ENCODE results near the gene GPSM3. TPM values are rescaled to one million over a fixed set of nuclear protein-coding genes. Genes with fewer than 3 reads are reported as not detected.

GPSM3 gene
- total RNA-seq, 5 donors from 2014 or later (not counting 1 experiment from before 2014, with no cell fraction given) = 267 to 311 (median 274) TPM

- H3K9me3 Mint-ChIP-seq = no peaks in the 10 kb centered on the region
- no peaks in the 10 kb centered on the region for H3K9me3 ChIP-seq
- H3K27me3 Mint-ChIP-seq = no peaks in the 10 kb centered on the region
- H3K36me3 ChIP-seq (ENCODE audit: control insufficient read depth in 2 of 2, extremely low read depth in 1 of 2, insufficient read depth in 1 of 2, low read length in 1 of 2) = no peaks in the 10 kb centered on the region
- no peak overlapping the region for H3K4me3 ChIP-seq (ENCODE audit: control insufficient read depth in 1 of 2, extremely low read depth in 1 of 2, low read length in 1 of 2)
- H3K27me3 ChIP-seq (replicated peaks in 1 of 2; ENCODE audit: control insufficient read depth in 2 of 2, extremely low read depth in 1 of 2, insufficient read depth in 2 of 2, low read length in 1 of 2) = peaks cover 0 to 3% of the 10 kb centered on the region in 2 experiments
- POLR2A ChIA-PET = no interaction called here
- no peak for ATAC-seq (replicated peaks in 1 of 4)
- no peaks in the 10 kb centered on the region for H3K4me1 Mint-ChIP-seq
- no CpG with 5 or more reads among the region's 1 CpG for WGBS (ENCODE audit: insufficient coverage)
- no peak overlapping the region for H3K27ac Mint-ChIP-seq
- no peak for DNase-seq
- CTCF ChIA-PET = interaction anchor here in 1 of 2 donors (0.7 kb wide), 1 partner anchor 1469 kb away, joined by 3 read pairs; no protein-coding TSS in a partner anchor
- H3K27ac ChIP-seq (ENCODE audit: low read length) = no peak overlapping the region
- H3K36me3 Mint-ChIP-seq = no peaks in the 10 kb centered on the region
- H3K4me3 Mint-ChIP-seq = no peak overlapping the region
- no peaks in the 10 kb centered on the region for H3K4me1 ChIP-seq (ENCODE audit: control insufficient read depth in 1 of 2, extremely low read depth in 1 of 2, insufficient read depth in 2 of 2, low read length in 2 of 2)
Measured at GRCh38 chr6:32208996-32209395, 16.6 kb upstream of the GPSM3 start.

GRCh38 chr6:32204268-32204715, 11.8 kb upstream of the GPSM3 start:
- H3K27me3 Mint-ChIP-seq = peaks cover 0 to 2% of the 10 kb centered on the region in 2 donors
- H3K27me3 ChIP-seq (replicated peaks in 1 of 2; ENCODE audit: control insufficient read depth in 2 of 2, extremely low read depth in 1 of 2, insufficient read depth in 2 of 2, low read length in 1 of 2) = peaks cover 0 to 27% of the 10 kb centered on the region in 2 experiments
- H3K4me1 Mint-ChIP-seq = no peaks in the 10 kb centered on the region
- no peak overlapping the region for H3K4me3 ChIP-seq (ENCODE audit: control insufficient read depth in 1 of 2, extremely low read depth in 1 of 2, low read length in 1 of 2)
- no peak for DNase-seq
- no peaks in the 10 kb centered on the region for H3K9me3 Mint-ChIP-seq
- no peaks in the 10 kb centered on the region for H3K9me3 ChIP-seq
- no peaks in the 10 kb centered on the region for H3K36me3 ChIP-seq (ENCODE audit: control insufficient read depth in 2 of 2, extremely low read depth in 1 of 2, insufficient read depth in 1 of 2, low read length in 1 of 2)
- WGBS (ENCODE audit: insufficient coverage) = 90% methylated on average over 2 of the region's 3 CpGs
- no peaks in the 10 kb centered on the region for H3K36me3 Mint-ChIP-seq
- no peak overlapping the region for H3K4me3 Mint-ChIP-seq
- ChIA-PET POLR2A (no interaction called here), CTCF (no interaction called here)
- H3K27ac Mint-ChIP-seq = no peak overlapping the region
- ATAC-seq (replicated peaks in 1 of 4) = no peak
- H3K4me1 ChIP-seq (ENCODE audit: control insufficient read depth in 1 of 2, extremely low read depth in 1 of 2, insufficient read depth in 2 of 2, low read length in 2 of 2) = no peaks in the 10 kb centered on the region
- H3K27ac ChIP-seq (ENCODE audit: low read length) = no peak overlapping the region

- no peak overlapping the region for H3K4me3 Mint-ChIP-seq
Measured at GRCh38 chr6:32203426-32204267, 11.2 kb upstream of the GPSM3 start.

GRCh38 chr6:32202186-32202585, 9.7 kb upstream of the GPSM3 start:
- Mint-ChIP-seq H3K27me3 (peaks cover 0 to 2% of the 10 kb centered on the region in 2 donors), H3K4me1 (no peaks in the 10 kb centered on the region), H3K36me3 (no peaks in the 10 kb centered on the region), H3K4me3 (no peak overlapping the region), H3K9me3 (no peaks in the 10 kb centered on the region), H3K27ac (no peak overlapping the region)
- no peaks in the 10 kb centered on the region for H3K9me3 ChIP-seq
- no peak overlapping the region for H3K4me3 ChIP-seq (ENCODE audit: control insufficient read depth in 1 of 2, extremely low read depth in 1 of 2, low read length in 1 of 2)
- H3K36me3 ChIP-seq (ENCODE audit: control insufficient read depth in 2 of 2, extremely low read depth in 1 of 2, insufficient read depth in 1 of 2, low read length in 1 of 2) = no peaks in the 10 kb centered on the region
- ChIA-PET POLR2A (no interaction called here), CTCF (no interaction called here)
- DNase-seq = no peak
- no peak for ATAC-seq (replicated peaks in 1 of 4)
- H3K4me1 ChIP-seq (ENCODE audit: control insufficient read depth in 1 of 2, extremely low read depth in 1 of 2, insufficient read depth in 2 of 2, low read length in 2 of 2) = peaks cover 0 to 3% of the 10 kb centered on the region in 2 experiments
- 59% methylated on average over 6 of the region's 9 CpGs for WGBS (ENCODE audit: insufficient coverage)
- H3K27ac ChIP-seq (ENCODE audit: low read length) = no peak overlapping the region
- peaks cover 0 to 31% of the 10 kb centered on the region in 2 experiments for H3K27me3 ChIP-seq (replicated peaks in 1 of 2; ENCODE audit: control insufficient read depth in 2 of 2, extremely low read depth in 1 of 2, insufficient read depth in 2 of 2, low read length in 1 of 2)

More at GRCh38 chr6:32203426-32204267, 11.2 kb upstream of the GPSM3 start:
- POLR2A ChIA-PET = no interaction called here
- Histone ChIP-seq H3K36me3 (ENCODE audit: control insufficient read depth in 2 of 2, extremely low read depth in 1 of 2, insufficient read depth in 1 of 2, low read length in 1 of 2) (no peaks in the 10 kb centered on the region), H3K27ac (ENCODE audit: low read length) (no peak overlapping the region), H3K4me3 (ENCODE audit: control insufficient read depth in 1 of 2, extremely low read depth in 1 of 2, low read length in 1 of 2) (no peak overlapping the region), H3K9me3 (no peaks in the 10 kb centered on the region), H3K4me1 (ENCODE audit: control insufficient read depth in 1 of 2, extremely low read depth in 1 of 2, insufficient read depth in 2 of 2, low read length in 2 of 2) (no peaks in the 10 kb centered on the region), H3K27me3 (replicated peaks in 1 of 2; ENCODE audit: control insufficient read depth in 2 of 2, extremely low read depth in 1 of 2, insufficient read depth in 2 of 2, low read length in 1 of 2) (peaks cover 0 to 31% of the 10 kb centered on the region in 2 experiments)
- ATAC-seq (replicated peaks in 1 of 4) (no peak), DNase-seq (no peak)
- 86% methylated on average over 9 of the region's 9 CpGs for WGBS (ENCODE audit: insufficient coverage)
- Mint-ChIP-seq H3K27me3 (peaks cover 0 to 2% of the 10 kb centered on the region in 2 donors), H3K4me1 (no peaks in the 10 kb centered on the region), H3K27ac (no peak overlapping the region), H3K36me3 (no peaks in the 10 kb centered on the region), H3K9me3 (no peaks in the 10 kb centered on the region)
- CTCF ChIA-PET = no interaction called here

GRCh38 chr6:32200711-32201475, 8.4 kb upstream of the GPSM3 start:
- H3K4me1 Mint-ChIP-seq = peaks cover 5 to 6% (median 6%) of the 10 kb centered on the region in 3 donors
- no peaks in the 10 kb centered on the region for H3K36me3 Mint-ChIP-seq
- no peak overlapping the region for H3K27ac Mint-ChIP-seq
- Histone ChIP-seq H3K4me3 (ENCODE audit: control insufficient read depth in 1 of 2, extremely low read depth in 1 of 2, low read length in 1 of 2) (no peak overlapping the region), H3K27me3 (replicated peaks in 1 of 2; ENCODE audit: control insufficient read depth in 2 of 2, extremely low read depth in 1 of 2, insufficient read depth in 2 of 2, low read length in 1 of 2) (peaks cover 0 to 31% of the 10 kb centered on the region in 2 experiments), H3K9me3 (no peaks in the 10 kb centered on the region), H3K27ac (ENCODE audit: low read length) (no peak overlapping the region), H3K4me1 (ENCODE audit: control insufficient read depth in 1 of 2, extremely low read depth in 1 of 2, insufficient read depth in 2 of 2, low read length in 2 of 2) (peaks cover 5 to 14% of the 10 kb centered on the region in 2 experiments), H3K36me3 (ENCODE audit: control insufficient read depth in 2 of 2, extremely low read depth in 1 of 2, insufficient read depth in 1 of 2, low read length in 1 of 2) (no peaks in the 10 kb centered on the region)
- no peak overlapping the region for H3K4me3 Mint-ChIP-seq
- peaks cover 0 to 2% of the 10 kb centered on the region in 2 donors for H3K27me3 Mint-ChIP-seq
- DNase-seq = no peak
- 80% methylated on average over 12 of the region's 13 CpGs for WGBS (ENCODE audit: insufficient coverage)
- ChIA-PET CTCF (no interaction called here), POLR2A (no interaction called here)
- no peaks in the 10 kb centered on the region for H3K9me3 Mint-ChIP-seq
- ATAC-seq (replicated peaks in 1 of 4) = no peak

- H3K9me3 ChIP-seq = no peaks in the 10 kb centered on the region
- Mint-ChIP-seq H3K36me3 (no peaks in the 10 kb centered on the region), H3K27me3 (peaks cover 0 to 2% of the 10 kb centered on the region in 2 donors), H3K4me1 (peaks cover 21 to 23% (median 22%) of the 10 kb centered on the region in 3 donors), H3K27ac (no peak overlapping the region), H3K4me3 (no peak overlapping the region), H3K9me3 (no peaks in the 10 kb centered on the region)
- no peak overlapping the region for H3K4me3 ChIP-seq (ENCODE audit: control insufficient read depth in 1 of 2, extremely low read depth in 1 of 2, low read length in 1 of 2)
- H3K27ac ChIP-seq (ENCODE audit: low read length) = no peak overlapping the region
- H3K36me3 ChIP-seq (ENCODE audit: control insufficient read depth in 2 of 2, extremely low read depth in 1 of 2, insufficient read depth in 1 of 2, low read length in 1 of 2) = no peaks in the 10 kb centered on the region
- peaks cover 18 to 30% of the 10 kb centered on the region in 2 experiments for H3K4me1 ChIP-seq (ENCODE audit: control insufficient read depth in 1 of 2, extremely low read depth in 1 of 2, insufficient read depth in 2 of 2, low read length in 2 of 2)
- ATAC-seq (replicated peaks in 1 of 4) (no peak), DNase-seq (no peak)
- CTCF ChIA-PET = no interaction called here
- peaks cover 0 to 26% of the 10 kb centered on the region in 2 experiments for H3K27me3 ChIP-seq (replicated peaks in 1 of 2; ENCODE audit: control insufficient read depth in 2 of 2, extremely low read depth in 1 of 2, insufficient read depth in 2 of 2, low read length in 1 of 2)
- POLR2A ChIA-PET = no interaction called here
- WGBS (ENCODE audit: insufficient coverage) = 93% methylated on average over 16 of the region's 17 CpGs
Measured at GRCh38 chr6:32198866-32199265, 6.4 kb upstream of the GPSM3 start.
